Fibroblast of pulmonary artery (primary cell): Measurements from ENCODE around the gene E2F1.

Source experiments
- DNase-seq: peaks from one replicate; pipeline ENCODE4 v3.0.0-alpha.2; 2010; ENCODE audit warnings: low read depth
- H3K4me3 ChIP-seq: replicated peaks from 2 replicates; pipeline ENCODE4 v1.5.1; 2011; ENCODE audit warnings: low read depth, mild to moderate bottlenecking, control low read depth, low read length, moderate library complexity
- CTCF ChIP-seq: IDR thresholded peaks from 2 replicates; pipeline ENCODE4 v1.5.1; 2011; ENCODE audit warnings: mild to moderate bottlenecking, control low read depth, low read length, inconsistent platforms; ENCODE audit errors: missing control alignments

E2F1 gene

GRCh38 chr20:33693741-33694638 is 7.8 kb upstream of the E2F1 start:
- no peak overlapping the region for H3K4me3 ChIP-seq
- TF ChIP-seq CTCF: no peak

GRCh38 chr20:33693289-33693688 is 7.1 kb upstream of the E2F1 start:
- no peak overlapping the region for H3K4me3 ChIP-seq
- no peak for TF ChIP-seq CTCF
- no peak for DNase-seq

More at GRCh38 chr20:33693741-33694638, 7.8 kb upstream of the E2F1 start:
- DNase-seq: no peak

- no peak for TF ChIP-seq CTCF
- peak; percentile 77 for DNase-seq
- H3K4me3 ChIP-seq: no peak overlapping the region
Measured at GRCh38 chr20:33689973-33690372, 3.8 kb upstream of the E2F1 start.

GRCh38 chr20:33689493-33689892 is 3.3 kb upstream of the E2F1 start:
- no peak for DNase-seq
- no peak for TF ChIP-seq CTCF
- no peak overlapping the region for H3K4me3 ChIP-seq

GRCh38 chr20:33688938-33689424 is 2.8 kb upstream of the E2F1 start:
- no peak for TF ChIP-seq CTCF
- no peak for DNase-seq
- H3K4me3 ChIP-seq: no peak overlapping the region

GRCh38 chr20:33687993-33688937 is 2.1 kb upstream of the E2F1 start:
- no peak for DNase-seq
- no peak for TF ChIP-seq CTCF
- H3K4me3 ChIP-seq: no peak overlapping the region
